MM.1S (cell line): ENCODE measurements around the gene ZIM2.

ENCODE experiments used
- CTCF ChIP-seq: fragments of 300-600 bp; sonication (generic); IDR thresholded peaks from 2 replicates; pipeline ENCODE4 v1.5.1; 2016; ENCODE audit warnings: antibody characterized with exemption, low read length, mixed read lengths
- EZH2 ChIP-seq: fragments of 300-600 bp; sonication (generic); optimal IDR thresholded peaks from 2 replicates; pipeline ENCODE3; 2017; ENCODE audit warnings: low read depth, mild to moderate bottlenecking, antibody characterized with exemption, low read length, mixed read lengths
- EZH2phosphoT487 ChIP-seq: fragments of 300-600 bp; sonication (generic); IDR thresholded peaks from 2 replicates; pipeline ENCODE4 v1.6.1; 2018; ENCODE audit warnings: antibody characterized with exemption, low read length

- no peak for TF ChIP-seq CTCF
- no peak for TF ChIP-seq EZH2
- TF ChIP-seq EZH2phosphoT487 = no peak
These were observed 89.4 kb downstream of the ZIM2 start for GRCh38 chr19:56751078-56751489.
